Mucosa of gallbladder (tissue), 1 donor: ENCODE measurements around the gene SKAP2. TPM values are rescaled to one million over a fixed set of nuclear protein-coding genes. Genes with fewer than 3 reads are reported as not detected.

Experiments
- DNase-seq: peaks from one replicate; pipeline ENCODE4 v3.0.0-alpha.2; 2020; ENCODE audit warnings: low spot score
- total RNA-seq: library from RNA; stranded (reverse); gene quantifications from one replicate; pipeline ENCODE4 v1.2.1, GENCODE V29; 2021
- donor health status: DM: no; HTN: no; CAD: no.

SKAP2 gene
- total RNA-seq, 1 donor from 2014 or later: 13.6 TPM

- no peak for DNase-seq
Observed at GRCh38 chr7:26664735-26665416, 199.5 kb downstream of the SKAP2 start.

DNA sequence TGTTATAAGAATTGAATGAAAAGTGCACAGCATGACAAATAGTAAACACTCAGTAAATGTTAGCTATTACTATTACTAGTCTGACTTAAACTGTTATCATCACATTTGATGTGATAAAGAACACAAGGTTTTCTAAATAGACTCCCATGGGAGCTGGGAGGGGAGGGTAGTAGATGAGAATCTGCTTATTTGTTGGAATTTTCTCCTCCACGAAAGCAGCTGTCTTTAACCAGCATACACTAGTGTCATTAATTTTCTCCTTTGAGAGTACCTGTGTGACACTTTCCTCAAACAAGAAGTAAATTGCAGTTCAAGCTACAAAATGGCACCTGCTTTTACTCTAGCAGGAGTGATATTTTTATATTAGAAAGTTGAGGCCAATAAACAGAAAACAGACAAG, 200.1 kb downstream of the SKAP2 start:
- DNase-seq: no peak

- no peak for DNase-seq
Observed at GRCh38 chr7:26663874-26664273, 200.5 kb downstream of the SKAP2 start.

GRCh38 chr7:26662646-26663045, 201.7 kb downstream of the SKAP2 start:
- DNase-seq: no peak

DNA sequence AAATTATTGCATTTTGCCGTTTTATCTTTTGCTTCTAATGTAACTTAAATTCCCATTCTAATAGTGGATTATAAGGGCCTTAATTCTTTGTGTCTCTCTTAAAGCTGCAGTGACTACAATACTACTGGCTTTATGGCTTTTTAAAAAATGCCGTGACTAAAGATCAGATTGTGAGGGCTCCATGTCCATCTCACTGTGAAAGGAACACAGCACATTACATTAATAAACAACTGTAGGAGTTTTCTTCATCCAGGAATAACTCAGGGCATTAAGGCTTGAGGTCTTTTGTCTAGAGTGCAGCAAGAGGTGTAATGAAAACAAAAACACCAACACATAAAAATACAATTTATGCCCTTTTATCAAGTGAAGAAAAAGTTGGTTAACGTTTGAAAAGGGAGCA, 205.3 kb downstream of the SKAP2 start:
- DNase-seq: no peak

DNA sequence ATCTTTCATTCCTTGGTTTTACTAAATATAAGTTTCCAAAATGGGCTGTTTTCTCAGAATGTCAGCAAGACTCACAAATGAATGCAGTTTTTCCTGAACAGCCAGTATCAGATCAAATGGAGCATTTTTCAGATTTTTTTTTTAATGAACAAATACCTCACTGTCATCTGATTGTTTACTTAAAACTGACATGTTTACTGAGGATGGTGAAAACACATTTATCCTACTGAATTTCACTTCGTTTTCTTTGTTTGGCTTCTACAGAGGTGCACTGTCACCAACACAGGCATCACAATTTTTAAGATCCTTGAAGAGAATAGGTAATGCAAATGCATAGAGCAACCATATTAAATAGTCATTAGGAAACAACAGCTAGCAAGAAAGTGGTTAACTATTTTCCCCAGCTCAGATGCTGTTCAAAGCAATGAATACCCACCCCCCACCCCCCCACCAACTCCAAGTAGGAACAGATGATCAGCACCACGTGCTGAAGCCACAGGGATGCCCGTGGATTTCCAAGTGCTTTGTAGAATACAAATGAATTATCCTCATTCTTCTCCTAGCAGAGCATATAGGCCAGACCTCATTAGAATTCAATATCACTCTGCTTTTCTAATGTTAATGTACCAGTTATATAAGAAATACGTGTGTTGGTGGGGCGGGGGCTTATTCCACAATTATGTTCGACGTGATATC, 205.9 kb downstream of the SKAP2 start:
- no peak for DNase-seq

- DNase-seq: no peak
Observed at GRCh38 chr7:26657686-26658388, 206.6 kb downstream of the SKAP2 start.

DNA sequence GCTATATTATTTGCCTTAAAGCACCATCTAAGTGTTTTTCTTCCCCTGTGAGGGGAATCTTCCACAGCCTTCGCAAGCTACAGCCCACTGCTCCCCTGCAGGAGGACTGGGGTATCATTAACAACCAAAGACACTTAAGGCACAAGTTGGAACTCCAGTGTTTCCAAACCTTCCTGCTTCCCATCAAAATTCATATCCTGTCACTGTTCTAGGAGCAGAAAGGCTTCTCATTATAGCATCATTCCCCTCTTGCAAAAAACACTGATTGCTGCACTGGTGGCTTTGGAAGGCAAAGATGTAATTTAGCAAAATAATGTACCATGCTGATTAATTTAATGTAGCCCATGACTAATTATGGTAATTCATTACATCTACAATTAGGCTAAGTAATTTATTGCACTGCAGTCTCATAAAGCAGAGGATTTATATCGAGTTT, 207.2 kb downstream of the SKAP2 start:
- no peak for DNase-seq

DNA sequence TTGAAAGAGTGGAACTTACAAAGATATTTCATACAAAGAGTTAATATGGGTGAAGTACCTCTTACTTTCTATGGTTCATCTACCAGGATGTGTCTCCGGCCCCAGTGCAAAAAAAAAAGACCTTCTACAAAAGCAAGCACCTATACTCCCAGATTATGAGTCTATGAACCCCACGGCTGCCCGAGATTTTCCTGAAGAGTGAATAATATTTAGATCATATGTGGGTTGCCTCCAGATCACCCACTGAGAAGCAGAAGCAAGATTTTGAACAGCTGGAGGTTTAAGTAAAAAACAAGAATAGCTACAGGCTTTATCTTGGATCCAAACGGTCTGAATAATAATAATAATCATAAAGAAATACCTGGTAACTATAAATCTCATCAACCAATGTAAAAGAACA, 207.7 kb downstream of the SKAP2 start:
- DNase-seq: no peak

GRCh38 chr7:26655781-26656180, 208.6 kb downstream of the SKAP2 start:
- DNase-seq: no peak

DNA sequence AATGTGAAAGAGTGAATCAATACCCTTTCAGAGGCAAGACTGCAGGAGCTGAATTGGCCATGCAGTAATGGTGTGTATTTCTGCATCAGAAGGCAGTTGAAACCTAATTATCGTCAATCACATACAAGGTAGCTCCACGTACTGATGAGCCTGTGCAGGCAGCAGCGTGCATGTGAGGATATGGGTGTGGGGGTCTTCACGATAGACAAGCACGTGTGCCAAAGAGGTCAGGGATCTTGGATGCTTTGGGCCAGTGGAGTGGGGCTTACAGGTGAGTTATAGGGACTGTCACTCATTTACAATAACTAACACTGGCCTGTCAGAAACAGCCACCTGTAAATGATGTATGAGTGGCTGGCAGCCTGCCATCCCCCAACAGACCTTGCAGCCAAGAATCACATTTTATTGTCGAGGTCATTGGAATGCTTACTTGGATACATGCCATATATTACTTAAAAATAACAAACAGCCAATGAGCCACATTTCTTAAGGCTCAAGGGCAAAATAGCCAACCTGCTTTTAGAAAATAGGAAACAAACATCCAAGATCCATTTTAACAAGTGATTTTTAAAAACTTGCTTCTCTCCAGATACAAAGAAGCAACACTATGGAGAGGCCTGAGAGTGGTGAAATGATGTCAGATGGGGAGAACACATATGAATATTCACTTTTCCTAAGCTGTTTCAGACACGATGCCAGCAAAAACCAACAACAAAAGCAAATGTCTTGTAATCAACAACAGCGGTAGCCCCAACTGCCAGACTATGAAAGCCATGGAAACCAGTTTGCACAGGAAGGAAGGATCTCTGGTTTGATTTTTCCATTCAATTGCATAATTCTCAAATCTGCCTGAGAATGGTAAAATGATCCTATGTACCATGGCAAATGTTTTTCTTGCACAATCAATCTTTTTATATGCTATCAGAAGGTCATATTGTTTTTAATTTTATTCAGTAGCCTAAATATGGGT, 210.7 kb downstream of the SKAP2 start:
- DNase-seq: no peak

DNA sequence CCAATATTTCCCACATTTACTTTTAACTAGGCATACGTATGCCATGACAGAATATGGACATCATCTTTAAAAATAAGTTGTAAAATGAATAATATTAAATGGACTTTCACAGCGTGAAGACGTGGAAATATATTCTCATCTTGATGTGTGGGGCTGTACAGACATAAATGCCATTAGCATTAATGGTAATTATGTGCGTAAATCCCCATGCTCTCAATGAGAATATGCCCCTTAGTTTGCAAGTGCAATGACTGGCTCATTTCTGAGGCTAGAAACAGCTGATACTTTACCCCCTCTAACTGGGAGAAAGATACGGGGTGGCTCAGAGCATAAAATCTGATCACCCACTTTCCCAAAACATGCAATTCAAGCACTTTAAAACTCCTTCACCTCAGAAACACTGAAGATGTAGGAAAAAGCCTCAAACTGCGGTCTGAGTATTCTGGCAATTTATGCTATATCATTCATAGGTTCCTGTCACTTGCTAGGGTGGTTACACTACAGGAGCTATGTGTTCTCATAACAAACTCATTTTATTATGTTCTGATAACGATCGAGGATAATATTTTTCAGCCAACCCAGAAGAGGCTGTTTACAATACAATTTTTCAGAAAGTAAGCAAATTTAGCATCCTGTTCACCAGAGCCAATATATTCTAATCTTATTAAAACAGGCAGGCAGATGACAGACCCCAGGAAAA, 211.8 kb downstream of the SKAP2 start:
- no peak for DNase-seq

GRCh38 chr7:26650103-26650502, 214.3 kb downstream of the SKAP2 start:
- DNase-seq: no peak

DNA sequence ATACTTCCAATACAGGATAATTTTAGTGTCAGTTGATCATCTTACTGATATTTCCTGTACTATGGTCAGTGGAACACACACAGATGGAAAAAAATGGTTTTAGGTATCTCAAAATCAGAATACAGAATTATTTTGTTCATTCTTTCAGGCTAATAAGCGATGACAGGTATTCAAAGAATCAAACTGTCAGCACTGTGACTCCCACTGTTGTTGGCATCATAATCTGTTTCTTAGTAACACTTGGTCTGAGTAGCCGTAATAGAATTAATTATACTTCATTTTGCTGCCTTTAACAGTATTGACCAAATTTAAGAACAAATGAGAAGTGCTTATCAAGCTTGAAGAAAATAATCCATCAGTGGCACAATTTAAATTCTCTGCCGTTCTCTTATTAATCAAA, 215.0 kb downstream of the SKAP2 start:
- DNase-seq: no peak

DNA sequence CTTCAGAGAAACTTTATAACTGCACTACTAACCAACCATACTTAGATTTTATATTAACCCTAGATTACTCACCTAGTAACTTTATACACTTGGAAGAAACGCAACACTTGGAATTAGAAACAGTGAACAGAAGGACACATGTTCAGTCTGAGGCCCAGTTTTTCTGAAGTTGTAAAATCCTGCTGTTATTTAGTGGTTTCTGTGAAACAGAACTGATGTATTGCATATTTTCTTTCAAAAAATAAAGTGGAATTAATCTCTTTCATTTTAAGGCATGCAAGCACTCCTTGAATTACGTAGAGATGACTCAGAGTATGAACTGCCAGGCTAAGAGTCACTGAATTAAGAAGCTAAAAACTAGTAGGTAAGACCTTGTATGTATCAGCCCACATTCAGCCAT, 215.8 kb downstream of the SKAP2 start:
- no peak for DNase-seq

GRCh38 chr7:26646336-26647048, 217.9 kb downstream of the SKAP2 start:
- DNase-seq: no peak

DNA sequence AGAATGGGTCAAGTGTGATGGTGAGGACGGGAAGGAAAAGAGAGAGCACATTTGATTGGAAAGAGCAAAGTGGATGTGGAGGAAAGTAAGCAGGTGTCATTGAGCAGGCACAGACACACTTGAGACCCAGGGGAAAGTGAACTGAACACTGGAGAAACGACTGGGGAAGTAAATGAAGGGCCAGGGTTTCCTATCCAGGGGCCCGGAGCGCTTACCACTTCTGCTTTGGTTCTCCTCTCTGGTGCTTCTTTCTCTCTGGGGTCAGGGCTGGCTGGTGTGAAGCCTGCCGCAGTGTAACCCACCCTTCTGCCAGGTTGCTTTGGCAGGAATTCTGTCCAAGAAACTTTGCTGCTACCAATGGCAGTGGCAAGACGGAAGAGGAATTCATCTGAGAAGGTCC, 219.3 kb downstream of the SKAP2 start:
- no peak for DNase-seq

GRCh38 chr7:26642416-26642815, 222.0 kb downstream of the SKAP2 start:
- no peak for DNase-seq

- DNase-seq: no peak
Observed at GRCh38 chr7:26639695-26640094, 224.7 kb downstream of the SKAP2 start.

DNA sequence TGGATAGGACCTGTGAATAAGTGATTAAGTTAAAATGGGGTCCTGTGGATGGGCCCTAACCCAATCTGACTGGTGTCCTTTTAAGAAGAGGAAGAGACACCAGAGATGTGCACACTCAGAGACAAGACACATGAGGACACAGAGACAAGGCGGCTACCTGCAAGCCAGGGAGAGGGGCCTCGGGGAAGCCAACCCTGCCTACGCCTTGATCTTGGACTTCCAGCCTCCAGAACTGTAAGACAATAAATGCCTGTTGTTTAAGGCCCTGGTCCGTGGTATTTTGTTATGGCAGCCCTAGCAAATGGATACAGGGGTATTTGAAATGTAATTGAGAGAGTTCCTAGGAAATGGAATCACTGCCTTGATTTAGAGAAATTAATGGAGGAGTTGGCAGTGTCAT, 225.3 kb downstream of the SKAP2 start:
- no peak for DNase-seq

DNA sequence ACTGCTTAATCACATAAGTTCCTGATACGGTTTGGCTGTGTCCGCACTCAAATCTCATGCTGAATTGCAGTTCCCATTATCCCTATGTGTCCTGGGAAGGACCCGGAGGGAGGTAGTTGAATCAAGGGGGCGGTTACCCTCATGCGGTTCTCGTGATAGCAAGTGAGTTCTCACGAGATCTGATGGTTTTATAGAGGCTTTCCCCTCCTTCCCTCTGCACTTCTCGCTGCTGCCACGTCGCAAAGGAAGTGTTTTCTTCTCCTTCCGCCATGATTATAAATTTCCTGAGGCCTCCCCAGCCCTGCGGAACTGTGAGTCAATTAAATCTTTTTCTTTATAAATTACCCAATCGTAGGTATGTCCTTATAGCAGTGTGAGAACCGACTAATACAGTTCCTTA, 226.2 kb downstream of the SKAP2 start:
- no peak for DNase-seq
